ENCODE results near the gene PPP1R1B. TPM values are rescaled to one million over a fixed set of nuclear protein-coding genes. Genes with fewer than 3 reads are reported as not detected.

Gene PPP1R1B
- total RNA-seq, 1 experiment from 2014 or later = 8.2 TPM

GRCh38 chr17:39627047-39627711, 427 bp downstream of the PPP1R1B start:
- Histone ChIP-seq H3K27me3 (replicated peaks; ENCODE audit: insufficient read depth, low read depth, low read length, poor library complexity) (no peaks in the 10 kb centered on the region), H3K4me3 (ENCODE audit: low read depth, low read length, poor library complexity, severe bottlenecking) (peak overlapping the region; percentile 52), H3K27ac (ENCODE audit: low read depth, low read length, poor library complexity, severe bottlenecking) (no peak overlapping the region), H3K9me3 (ENCODE audit: low read depth, low read length, poor library complexity, severe bottlenecking) (no peaks in the 10 kb centered on the region), H3K4me1 (ENCODE audit: insufficient read depth, low read length, poor library complexity, severe bottlenecking) (peaks cover 6% of the 10 kb centered on the region), H3K36me3 (ENCODE audit: insufficient read depth, low read length, poor library complexity, severe bottlenecking) (no peaks in the 10 kb centered on the region)
- no TSS peak for BruUV-seq (replicated peaks)
- ChIA-PET CTCF (interaction anchor here (0.6 to 0.8 kb wide), 2 partner anchors 80 to 128 kb away, joined by 3 to 5 read pairs; no protein-coding TSS in a partner anchor), POLR2A (ENCODE audit: low non-redundant PET) (no interaction called here)
- intact Hi-C loops (cut with micrococcal nuclease; ENCODE audit: unreplicated experiment) = no loop called here
- TF ChIP-seq, protein P1, sequence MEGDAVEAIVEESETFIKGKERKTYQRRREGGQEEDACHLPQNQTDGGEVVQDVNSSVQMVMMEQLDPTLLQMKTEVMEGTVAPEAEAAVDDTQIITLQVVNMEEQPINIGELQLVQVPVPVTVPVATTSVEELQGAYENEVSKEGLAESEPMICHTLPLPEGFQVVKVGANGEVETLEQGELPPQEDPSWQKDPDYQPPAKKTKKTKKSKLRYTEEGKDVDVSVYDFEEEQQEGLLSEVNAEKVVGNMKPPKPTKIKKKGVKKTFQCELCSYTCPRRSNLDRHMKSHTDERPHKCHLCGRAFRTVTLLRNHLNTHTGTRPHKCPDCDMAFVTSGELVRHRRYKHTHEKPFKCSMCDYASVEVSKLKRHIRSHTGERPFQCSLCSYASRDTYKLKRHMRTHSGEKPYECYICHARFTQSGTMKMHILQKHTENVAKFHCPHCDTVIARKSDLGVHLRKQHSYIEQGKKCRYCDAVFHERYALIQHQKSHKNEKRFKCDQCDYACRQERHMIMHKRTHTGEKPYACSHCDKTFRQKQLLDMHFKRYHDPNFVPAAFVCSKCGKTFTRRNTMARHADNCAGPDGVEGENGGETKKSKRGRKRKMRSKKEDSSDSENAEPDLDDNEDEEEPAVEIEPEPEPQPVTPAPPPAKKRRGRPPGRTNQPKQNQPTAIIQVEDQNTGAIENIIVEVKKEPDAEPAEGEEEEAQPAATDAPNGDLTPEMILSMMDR (conservative IDR thresholded peaks at IDR 0.05; ENCODE audit: low read depth, low read length) = no peak
- TF ChIP-seq EZH2 (IDR thresholded peaks at IDR 0.05; ENCODE audit: borderline replicate concordance, low read depth, low read length, poor library complexity, severe bottlenecking) = no peak
- no peak for DNase-seq (ENCODE audit: low spot score)

GRCh38 chr17:39627712-39628516, 1.2 kb downstream of the PPP1R1B start:
- H3K36me3 ChIP-seq (ENCODE audit: insufficient read depth, low read length, poor library complexity, severe bottlenecking) = no peaks in the 10 kb centered on the region
- BruUV-seq (replicated peaks) = no TSS peak
- H3K4me1 ChIP-seq (ENCODE audit: insufficient read depth, low read length, poor library complexity, severe bottlenecking) = peaks cover 6% of the 10 kb centered on the region
- no peak overlapping the region for H3K27ac ChIP-seq (ENCODE audit: low read depth, low read length, poor library complexity, severe bottlenecking)
- no peak for DNase-seq (ENCODE audit: low spot score)
- POLR2A ChIA-PET (ENCODE audit: low non-redundant PET) = interaction anchor here (0.6 kb wide), 1 partner anchor 16 kb away, joined by 3 read pairs; no protein-coding TSS in a partner anchor
- peak overlapping the region; percentile 52 for H3K4me3 ChIP-seq (ENCODE audit: low read depth, low read length, poor library complexity, severe bottlenecking)
- no peaks in the 10 kb centered on the region for H3K27me3 ChIP-seq (replicated peaks; ENCODE audit: insufficient read depth, low read depth, low read length, poor library complexity)
- TF ChIP-seq, protein P1 (conservative IDR thresholded peaks at IDR 0.05; ENCODE audit: low read depth, low read length) = no peak
- TF ChIP-seq EZH2 (IDR thresholded peaks at IDR 0.05; ENCODE audit: borderline replicate concordance, low read depth, low read length, poor library complexity, severe bottlenecking) = no peak
- no peaks in the 10 kb centered on the region for H3K9me3 ChIP-seq (ENCODE audit: low read depth, low read length, poor library complexity, severe bottlenecking)
- CTCF ChIA-PET = interaction anchor here (0.6 to 0.8 kb wide), 3 partner anchors 51 to 475 kb away, joined by 3 read pairs; no protein-coding TSS in a partner anchor
- intact Hi-C loops (cut with micrococcal nuclease; ENCODE audit: unreplicated experiment) = no loop called here

GRCh38 chr17:39628655-39629493, 2.1 kb downstream of the PPP1R1B start:
- BruUV-seq (replicated peaks) = no TSS peak
- POLR2A ChIA-PET (ENCODE audit: low non-redundant PET) = interaction anchor here (0.6 kb wide), 1 partner anchor 17 kb away, joined by 3 read pairs; no protein-coding TSS in a partner anchor
- intact Hi-C loops (cut with micrococcal nuclease; ENCODE audit: unreplicated experiment) = no loop called here

More at GRCh38 chr17:39628655-39629493, 2.1 kb downstream of the PPP1R1B start:
- CTCF ChIA-PET = interaction anchor here (0.6 kb wide), 1 partner anchor 52 kb away, joined by 3 read pairs; no protein-coding TSS in a partner anchor
- H3K27ac ChIP-seq (ENCODE audit: low read depth, low read length, poor library complexity, severe bottlenecking) = no peak overlapping the region
- H3K27me3 ChIP-seq (replicated peaks; ENCODE audit: insufficient read depth, low read depth, low read length, poor library complexity) = no peaks in the 10 kb centered on the region
- H3K4me1 ChIP-seq (ENCODE audit: insufficient read depth, low read length, poor library complexity, severe bottlenecking) = peaks cover 6% of the 10 kb centered on the region
- H3K36me3 ChIP-seq (ENCODE audit: insufficient read depth, low read length, poor library complexity, severe bottlenecking) = no peaks in the 10 kb centered on the region
- TF ChIP-seq EZH2 (IDR thresholded peaks at IDR 0.05; ENCODE audit: borderline replicate concordance, low read depth, low read length, poor library complexity, severe bottlenecking) = no peak
- TF ChIP-seq, protein P1 (conservative IDR thresholded peaks at IDR 0.05; ENCODE audit: low read depth, low read length) = no peak
- H3K4me3 ChIP-seq (ENCODE audit: low read depth, low read length, poor library complexity, severe bottlenecking) = no peak overlapping the region
- no peaks in the 10 kb centered on the region for H3K9me3 ChIP-seq (ENCODE audit: low read depth, low read length, poor library complexity, severe bottlenecking)
- DNase-seq (ENCODE audit: low spot score) = no peak
